ENCODE results near the gene CHST15. TPM values are rescaled to one million over a fixed set of nuclear protein-coding genes. Genes with fewer than 3 reads are reported as not detected.

Gene CHST15
- polyA plus RNA-seq, 1 donor from 2014 or later = 0.79 TPM

- no peaks in the 10 kb centered on the region for H3K27me3 ChIP-seq (ENCODE audit: insufficient read depth, low read depth, low read length)
- no peaks in the 10 kb centered on the region for H3K9me2 ChIP-seq (ENCODE audit: insufficient read depth, low read length)
- no peaks in the 10 kb centered on the region for H3K36me3 ChIP-seq (ENCODE audit: insufficient read depth, low read length)
- no peak overlapping the region for H3K9ac ChIP-seq (ENCODE audit: low read length)
- no peaks in the 10 kb centered on the region for H4K20me1 ChIP-seq (ENCODE audit: insufficient read depth)
- H3K27ac ChIP-seq (ENCODE audit: low read length) = no peak overlapping the region
- no peaks in the 10 kb centered on the region for H3K9me3 ChIP-seq (ENCODE audit: low read length)
- no peaks in the 10 kb centered on the region for H3F3A ChIP-seq (ENCODE audit: insufficient read depth, low read length, poor library complexity, severe bottlenecking)
- TF ChIP-seq REST (IDR thresholded peaks at IDR 0.05; ENCODE audit: borderline replicate concordance) (no peak), SMC3 (conservative IDR thresholded peaks at IDR 0.05; ENCODE audit: poor library complexity) (no peak), EZH2 (IDR thresholded peaks at IDR 0.05; ENCODE audit: borderline replicate concordance, insufficient read depth, low read length, poor library complexity, severe bottlenecking) (no peak), POLR2AphosphoS5 (IDR thresholded peaks at IDR 0.05) (no peak), CTCF (IDR thresholded peaks at IDR 0.05; ENCODE audit: poor library complexity, severe bottlenecking) (no peak), EP300 (conservative IDR thresholded peaks at IDR 0.05; ENCODE audit: poor library complexity, severe bottlenecking) (no peak), TAF1 (IDR thresholded peaks at IDR 0.05; ENCODE audit: low read depth) (no peak), MXI1 (conservative IDR thresholded peaks at IDR 0.05; ENCODE audit: poor library complexity, severe bottlenecking) (no peak), RAD21 (conservative IDR thresholded peaks at IDR 0.05) (no peak)
- H3K79me2 ChIP-seq (replicated peaks; ENCODE audit: insufficient read depth, low read length) = no peaks in the 10 kb centered on the region
- H3K4me2 ChIP-seq (ENCODE audit: low read length) = no peak overlapping the region
- H3K4me3 ChIP-seq (ENCODE audit: low read length) = no peak overlapping the region
- no peak overlapping the region for H2AFZ ChIP-seq (ENCODE audit: low read depth, low read length)
Observed at GRCh38 chr10:124035928-124036558, 57.4 kb downstream of the CHST15 start.

- H3K4me3 ChIP-seq (ENCODE audit: low read length) = no peak overlapping the region
- H3F3A ChIP-seq (ENCODE audit: insufficient read depth, low read length, poor library complexity, severe bottlenecking) = no peaks in the 10 kb centered on the region
- no peaks in the 10 kb centered on the region for H3K79me2 ChIP-seq (replicated peaks; ENCODE audit: insufficient read depth, low read length)
- H2AFZ ChIP-seq (ENCODE audit: low read depth, low read length) = no peak overlapping the region
- no peaks in the 10 kb centered on the region for H3K9me2 ChIP-seq (ENCODE audit: insufficient read depth, low read length)
- no peak overlapping the region for H3K9ac ChIP-seq (ENCODE audit: low read length)
- H4K20me1 ChIP-seq (ENCODE audit: insufficient read depth) = no peaks in the 10 kb centered on the region
- no peaks in the 10 kb centered on the region for H3K27me3 ChIP-seq (ENCODE audit: insufficient read depth, low read depth, low read length)
- no peaks in the 10 kb centered on the region for H3K36me3 ChIP-seq (ENCODE audit: insufficient read depth, low read length)
- H3K9me3 ChIP-seq (ENCODE audit: low read length) = no peaks in the 10 kb centered on the region
- no peak overlapping the region for H3K27ac ChIP-seq (ENCODE audit: low read length)
- H3K4me2 ChIP-seq (ENCODE audit: low read length) = no peak overlapping the region
- TF ChIP-seq TAF1 (IDR thresholded peaks at IDR 0.05; ENCODE audit: low read depth) = no peak
- TF ChIP-seq EP300 (conservative IDR thresholded peaks at IDR 0.05; ENCODE audit: poor library complexity, severe bottlenecking) = no peak
- TF ChIP-seq RAD21 (conservative IDR thresholded peaks at IDR 0.05) = no peak
- TF ChIP-seq SMC3 (conservative IDR thresholded peaks at IDR 0.05; ENCODE audit: poor library complexity) = no peak
- no peak for TF ChIP-seq POLR2AphosphoS5 (IDR thresholded peaks at IDR 0.05)
- TF ChIP-seq CTCF (IDR thresholded peaks at IDR 0.05; ENCODE audit: poor library complexity, severe bottlenecking) = no peak
- no peak for TF ChIP-seq MXI1 (conservative IDR thresholded peaks at IDR 0.05; ENCODE audit: poor library complexity, severe bottlenecking)
- TF ChIP-seq EZH2 (IDR thresholded peaks at IDR 0.05; ENCODE audit: borderline replicate concordance, insufficient read depth, low read length, poor library complexity, severe bottlenecking) = no peak
- TF ChIP-seq REST (IDR thresholded peaks at IDR 0.05; ENCODE audit: borderline replicate concordance) = no peak
Observed at GRCh38 chr10:124035306-124035927, 58.0 kb downstream of the CHST15 start.
